HG02840 (cell line): ENCODE measurements around the gene ACTRT3.
A peak's percentile ranks its signal among the peaks of the same experiment; 100 is the strongest.
"Not testable (repeated sequence)": the region's sequence is repeated elsewhere in the genome, so short reads cannot be mapped to it uniquely, and the experiment has no call there.

Experiments
- ATAC-seq: cut with Tn5 transposase; IDR thresholded peaks from one replicate; pipeline ENCODE4 v1.9.1; 2021; ENCODE audit warnings: mild to moderate bottlenecking, moderate library complexity, moderate number of reproducible peaks; ENCODE audit not compliant: unreplicated experiment, low FRiP score

Gene ACTRT3

DNA sequence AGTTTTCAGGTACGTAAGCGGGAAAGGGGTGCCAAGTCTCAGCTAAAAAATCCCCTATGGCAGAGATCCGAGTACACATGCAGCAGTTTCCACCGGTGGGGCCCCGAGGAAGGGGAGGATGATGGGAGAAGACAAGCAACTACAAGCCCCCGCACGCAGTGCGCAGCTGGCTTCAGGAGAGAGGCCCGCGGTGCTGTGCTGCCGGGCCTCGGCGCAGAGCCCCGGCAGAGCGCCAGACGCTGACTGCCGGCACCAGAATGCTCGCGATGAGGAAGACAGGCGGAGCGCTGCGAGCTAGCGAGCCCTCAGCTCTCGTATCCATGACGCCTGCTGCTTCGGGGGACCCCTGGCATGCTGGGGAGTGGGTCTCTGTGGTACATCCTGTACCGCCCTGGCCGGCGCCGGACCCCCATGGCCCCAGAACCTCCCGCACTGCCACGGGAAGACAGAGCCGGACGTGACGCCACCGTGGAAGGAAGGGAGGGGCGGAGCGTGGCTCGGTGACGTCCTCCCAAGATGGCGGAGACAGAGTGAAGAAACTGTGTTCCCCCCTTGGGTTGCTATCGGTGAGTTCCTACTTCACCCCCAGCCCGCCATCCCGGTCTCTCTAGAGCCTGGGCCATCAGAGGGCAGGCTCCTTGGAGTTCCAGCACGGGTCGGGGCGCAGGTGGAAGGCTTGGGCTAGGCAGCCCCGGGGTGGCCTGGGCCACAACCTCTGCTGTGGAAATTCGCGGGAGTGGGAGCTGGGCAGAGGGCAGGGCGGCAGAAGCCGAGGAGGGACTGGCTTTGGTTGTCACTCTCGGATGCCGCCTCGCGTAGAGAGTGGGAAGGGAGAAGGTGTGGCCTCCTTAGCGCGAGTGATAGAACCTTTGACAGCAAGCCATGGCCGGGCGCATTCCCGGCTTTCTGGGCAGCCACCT is 3.8 kb upstream of the ACTRT3 start, which contains the start of gene MYNN:
TSS of gene MYNN (plus strand) at position 500 of the 920 bp plus-strand sequence. CDS start 900 bp downstream, outside the sequence.
- ATAC-seq, result peak; percentile 85

DNA sequence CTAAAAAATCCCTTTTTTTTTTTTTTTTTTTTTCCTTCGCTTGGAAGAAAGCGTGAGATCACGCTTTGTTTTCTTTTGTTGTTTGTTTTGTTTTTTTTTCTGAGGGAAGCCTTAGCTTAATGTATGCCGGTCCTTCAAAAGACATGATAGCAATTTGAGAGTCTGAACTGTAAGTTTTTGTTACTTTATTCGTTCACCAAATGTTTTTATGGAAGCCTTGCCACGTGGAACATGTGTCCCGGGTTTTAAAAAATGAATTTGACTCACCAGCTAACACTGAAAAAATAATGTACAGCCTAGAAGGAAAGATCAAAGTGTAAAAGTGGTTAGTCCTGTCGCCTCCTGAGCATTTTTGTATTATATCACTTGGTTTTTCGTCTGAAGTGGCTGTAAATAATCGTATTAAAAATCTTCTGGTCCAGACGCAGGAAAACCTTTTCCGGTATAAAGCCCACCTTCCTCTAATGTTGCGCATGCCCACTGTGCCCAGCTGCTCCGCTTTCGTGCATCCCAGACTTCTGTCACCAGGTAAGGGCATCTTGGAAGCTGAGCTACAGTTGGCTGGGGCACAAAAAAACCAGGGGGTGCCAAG is 3.0 kb upstream of the ACTRT3 start:
- peak; percentile 16 for ATAC-seq

DNA sequence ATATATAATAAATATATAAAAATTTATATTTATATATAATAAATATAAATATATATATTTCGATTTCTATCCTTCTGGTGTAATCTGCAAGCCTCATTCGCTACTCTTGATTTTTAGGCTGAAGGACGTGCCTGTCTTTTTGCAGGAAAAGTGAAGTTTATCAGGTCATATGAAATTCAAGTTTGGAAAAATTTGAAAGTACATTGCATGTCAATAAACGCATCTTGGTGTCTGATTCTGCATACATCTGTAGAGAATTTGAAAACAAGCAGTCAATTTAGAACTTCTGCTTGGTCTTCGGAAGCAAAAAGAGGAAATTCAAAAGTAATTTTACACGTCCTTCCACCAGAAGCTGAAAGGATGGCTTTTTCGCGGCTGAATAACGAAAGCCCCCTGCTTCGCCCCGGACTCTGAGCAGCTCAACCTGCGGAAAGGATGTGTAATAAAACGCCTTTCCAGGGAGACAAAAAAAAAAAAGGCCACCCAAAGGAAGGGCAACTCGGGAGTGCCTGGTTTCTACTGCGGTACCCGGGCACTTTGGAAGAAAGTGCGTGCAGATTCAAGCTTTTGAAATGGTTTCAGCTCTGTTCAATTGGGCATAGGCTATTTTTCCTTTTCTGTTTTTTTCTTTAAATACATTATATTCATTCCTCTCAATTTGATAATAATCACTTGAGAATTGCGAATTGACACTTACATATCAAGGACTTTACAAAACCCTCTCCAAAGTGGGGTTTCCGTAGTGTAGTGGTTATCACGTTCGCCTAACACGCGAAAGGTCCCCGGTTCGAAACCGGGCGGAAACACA is 2.3 kb upstream of the ACTRT3 start:
- peak; percentile 22 for ATAC-seq

DNA sequence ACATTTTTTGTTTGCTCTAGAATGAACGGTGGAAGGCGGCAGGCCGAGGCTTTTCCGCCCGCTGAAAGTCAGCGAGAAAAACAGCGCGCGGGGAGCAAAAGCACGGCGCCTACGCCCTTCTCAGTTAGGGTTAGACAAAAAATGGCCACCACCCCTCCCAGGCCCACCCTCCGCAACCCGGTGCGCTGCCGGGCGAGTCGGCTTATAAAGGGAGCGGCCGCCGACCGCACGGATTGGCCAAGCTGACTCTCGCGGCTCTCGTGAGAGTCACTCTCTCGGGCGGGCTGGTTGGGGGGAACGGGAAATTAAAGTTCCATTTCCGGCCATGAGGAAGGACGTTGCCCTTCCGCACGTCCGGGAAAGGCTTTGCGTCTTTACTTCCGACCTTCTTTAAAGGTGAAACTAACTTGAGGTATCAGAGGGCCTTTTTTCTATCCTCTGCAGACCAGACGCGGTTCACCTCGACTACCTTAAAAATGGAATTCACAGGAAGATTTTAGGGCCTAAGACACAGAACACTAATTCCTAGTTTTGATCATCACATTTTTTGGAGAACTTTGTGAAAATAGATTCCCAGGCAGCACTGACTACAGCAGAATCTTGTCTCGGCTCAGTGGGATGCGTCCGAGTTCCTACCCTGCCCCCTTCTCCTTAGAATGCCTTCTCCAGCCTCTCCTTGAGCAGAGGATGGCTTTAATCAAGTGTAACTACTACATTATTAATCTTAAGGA is 4.3 kb downstream of the ACTRT3 start, which contains the start of gene TERC:
TSS of gene TERC (minus strand) at position 179 of the 731 bp plus-strand sequence.
- ATAC-seq, result peak; percentile 64

DNA sequence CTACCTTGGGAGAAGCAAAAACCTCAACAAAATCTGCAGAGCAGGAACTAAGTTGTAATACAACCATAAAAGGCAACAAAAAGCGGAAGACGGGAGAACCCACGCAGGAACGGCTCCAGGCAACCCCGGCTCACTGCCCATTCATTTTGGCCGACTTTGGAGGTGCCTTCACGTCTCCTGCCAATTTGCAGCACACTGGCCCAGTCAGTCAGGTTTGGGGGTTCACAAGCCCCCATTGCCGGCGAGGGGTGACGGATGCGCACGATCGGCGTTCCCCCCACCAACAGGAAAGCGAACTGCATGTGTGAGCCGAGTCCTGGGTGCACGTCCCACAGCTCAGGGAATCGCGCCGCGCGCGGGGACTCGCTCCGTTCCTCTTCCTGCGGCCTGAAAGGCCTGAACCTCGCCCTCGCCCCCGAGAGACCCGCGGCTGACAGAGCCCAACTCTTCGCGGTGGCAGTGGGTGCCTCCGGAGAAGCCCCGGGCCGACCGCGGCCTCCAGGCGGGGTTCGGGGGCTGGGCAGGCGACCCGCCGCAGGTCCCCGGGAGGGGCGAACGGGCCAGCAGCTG is 5.0 kb downstream of the ACTRT3 start:
- peak; percentile 35 for ATAC-seq

DNA sequence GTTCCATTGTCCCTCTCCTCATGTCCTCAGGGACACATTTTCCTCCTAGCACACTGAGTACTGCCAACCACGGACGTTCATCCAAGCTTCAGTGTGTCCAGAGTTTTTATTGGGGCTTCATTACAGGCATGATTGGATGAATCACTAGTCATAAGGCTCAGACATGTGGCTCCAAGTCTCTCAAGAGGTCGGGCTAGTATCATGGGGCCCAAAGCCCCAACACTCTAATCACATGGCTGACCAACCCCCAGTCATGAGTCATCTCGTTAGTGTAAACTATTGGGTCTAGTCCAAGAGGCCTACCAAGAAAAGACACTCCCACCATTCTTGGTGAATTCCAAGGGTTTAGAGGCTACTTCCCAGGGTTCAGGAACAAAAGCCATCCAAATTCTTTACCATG is 8.9 kb downstream of the ACTRT3 start:
- no peak for ATAC-seq

DNA sequence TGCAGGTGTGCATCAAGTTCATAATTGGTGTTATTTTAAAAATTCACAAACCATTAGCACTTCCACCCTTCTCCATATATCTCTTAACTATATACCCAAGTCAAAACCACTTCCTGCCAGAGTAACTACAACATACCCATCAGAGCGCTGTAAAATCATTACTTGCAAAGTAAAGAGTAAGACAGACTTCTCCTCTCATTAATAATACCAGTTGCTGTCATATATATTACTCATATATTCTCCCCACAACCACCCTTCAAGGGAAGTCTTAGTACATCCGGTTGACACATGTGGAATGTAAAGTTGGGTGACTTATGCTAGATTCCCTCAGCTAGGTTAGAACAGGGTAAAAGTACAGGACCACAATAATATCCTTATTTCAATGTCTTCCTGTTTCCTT is 10.1 kb downstream of the ACTRT3 start:
- ATAC-seq, result no peak

DNA sequence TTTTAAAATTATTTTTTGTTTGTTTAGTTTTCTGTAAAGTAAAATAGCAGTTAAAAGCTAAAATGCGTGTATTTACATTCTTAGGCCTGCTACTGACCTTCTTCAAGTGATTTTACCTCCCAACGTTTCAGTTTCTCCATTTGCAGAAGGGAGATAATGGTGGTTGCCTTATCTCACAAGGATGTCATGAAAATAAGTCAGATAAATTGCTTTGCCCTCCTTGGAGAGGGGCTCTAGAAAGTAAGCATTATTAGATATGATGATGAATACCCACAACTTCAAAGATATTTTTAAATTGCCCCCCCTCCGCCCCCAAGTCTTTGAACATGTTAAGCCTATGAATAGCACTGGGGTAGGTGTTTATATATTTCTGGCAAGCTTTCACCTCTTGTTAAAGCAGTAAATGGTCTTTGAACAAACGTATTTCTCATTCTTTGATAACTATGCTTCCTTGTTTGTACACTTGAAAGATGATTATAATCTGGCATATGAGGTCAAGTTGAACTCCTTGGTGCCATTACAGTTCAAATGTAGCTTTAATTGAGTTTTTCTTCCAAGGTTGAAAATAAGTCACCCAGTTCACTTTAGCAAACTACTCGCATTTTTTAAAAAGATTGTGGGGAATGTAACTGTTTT is 10.9 kb downstream of the ACTRT3 start:
- no peak for ATAC-seq

DNA sequence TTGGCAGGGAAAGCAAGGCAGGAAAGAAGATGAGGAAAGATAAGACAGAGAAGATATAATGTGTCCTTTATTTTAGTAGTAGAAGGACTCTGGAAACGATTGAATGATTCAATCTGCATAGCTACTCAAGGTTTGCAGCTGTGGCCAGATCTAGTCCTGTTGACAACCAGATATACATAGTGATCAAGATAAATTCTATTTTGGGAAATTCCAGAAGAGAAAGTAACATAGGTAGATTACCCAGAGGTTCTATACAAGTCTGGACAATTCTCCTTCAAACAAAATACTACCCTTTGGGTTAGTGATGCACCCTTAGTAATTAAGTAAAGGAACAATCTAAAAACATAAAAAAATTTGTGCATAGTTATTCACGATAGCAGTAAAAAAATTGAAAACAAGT is 13.9 kb downstream of the ACTRT3 start:
- ATAC-seq, result no peak

DNA sequence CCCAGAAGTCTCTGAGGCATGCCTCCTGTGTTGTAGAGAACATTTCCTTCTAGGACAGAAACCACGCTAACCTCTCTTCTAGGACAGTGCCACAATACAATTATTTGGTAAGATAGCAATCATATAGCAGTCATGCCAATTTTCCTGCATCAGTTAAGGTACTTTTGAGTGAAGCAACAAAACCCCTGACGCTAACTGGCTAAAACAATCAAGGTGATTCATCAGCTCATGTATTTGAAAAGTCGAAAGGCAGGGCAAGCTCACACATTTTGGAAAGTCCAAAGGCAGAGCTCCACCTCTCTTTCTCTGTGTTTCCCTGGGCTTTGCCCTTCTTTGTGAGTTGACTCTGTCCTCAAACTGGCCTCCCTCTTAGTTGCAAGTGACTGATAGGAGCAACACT is 14.7 kb downstream of the ACTRT3 start:
- ATAC-seq, result no peak

DNA sequence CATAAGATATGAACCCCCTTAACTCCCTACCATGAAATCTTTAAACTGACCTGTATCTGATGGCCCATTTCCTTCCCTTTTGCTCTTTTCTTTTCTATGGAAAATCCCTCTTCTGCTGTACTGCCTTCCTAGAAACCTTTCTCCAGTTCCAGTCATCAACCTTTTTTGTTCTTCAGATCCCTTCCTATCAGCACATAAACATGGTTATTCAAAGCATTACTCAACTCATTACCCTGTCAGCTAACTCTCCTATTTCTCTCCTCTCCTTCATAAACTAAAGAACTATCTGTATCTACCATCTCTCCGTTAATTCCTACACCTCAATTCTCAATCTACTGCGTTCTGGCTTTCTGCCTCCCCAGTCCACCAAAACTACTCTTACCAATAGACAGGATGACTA is 17.5 kb downstream of the ACTRT3 start:
- ATAC-seq, result no peak

DNA sequence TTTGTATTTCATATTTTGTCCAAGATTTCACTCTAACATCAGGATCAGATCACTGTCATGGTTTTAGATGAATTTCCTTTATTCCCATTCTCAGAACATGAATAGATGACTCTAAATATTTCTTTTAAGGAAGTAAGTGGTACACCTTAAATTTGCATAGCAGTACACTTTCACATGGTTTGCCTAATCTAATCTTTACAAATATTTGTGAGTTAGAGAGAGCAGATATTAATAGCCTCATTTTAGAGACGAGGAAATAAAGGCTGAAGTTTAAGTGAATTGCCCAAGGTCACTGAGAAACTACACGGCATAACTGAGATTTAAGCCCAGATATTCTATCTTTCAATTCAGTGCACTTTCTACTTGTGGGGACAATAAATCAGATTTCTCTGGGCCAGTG is 18.7 kb downstream of the ACTRT3 start:
- ATAC-seq, result no peak

DNA sequence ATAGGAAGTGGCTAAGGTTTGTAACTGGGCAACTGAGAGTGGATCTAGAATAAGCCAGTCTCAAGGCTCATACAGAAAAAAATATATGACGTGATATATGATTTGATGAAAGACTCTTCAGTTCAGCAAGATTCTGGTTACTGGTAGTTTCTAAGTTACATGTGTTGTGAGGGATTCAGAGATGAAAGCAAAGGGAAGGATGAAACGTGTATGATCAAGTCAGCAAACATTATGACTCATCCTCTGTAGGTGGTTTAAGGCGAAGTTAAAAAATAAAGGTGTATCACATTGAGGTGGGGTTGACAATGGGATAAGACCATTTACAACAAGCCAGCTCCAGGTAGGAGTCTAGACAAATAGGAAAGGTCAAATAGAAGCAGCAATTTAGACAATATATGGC is 20.7 kb downstream of the ACTRT3 start:
- no peak for ATAC-seq

DNA sequence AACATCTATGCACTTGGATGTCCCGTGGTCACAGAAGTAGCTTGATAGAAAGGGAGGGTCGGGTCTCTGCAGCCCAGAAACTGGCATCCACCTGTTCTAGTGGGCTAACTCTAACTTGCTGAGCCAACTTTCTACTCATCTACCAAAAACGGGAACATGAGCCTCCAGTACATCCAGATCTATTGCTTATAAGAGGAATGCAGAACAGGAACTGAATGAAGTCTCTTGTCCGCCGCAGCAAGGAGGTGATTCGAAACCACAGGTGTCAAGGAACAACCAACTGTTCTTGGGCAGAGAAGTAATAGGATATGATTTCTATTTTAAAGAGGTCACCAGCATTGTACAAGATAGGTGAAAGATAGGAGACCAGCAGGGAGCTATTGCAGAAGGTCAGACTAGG is 22.4 kb downstream of the ACTRT3 start:
- no peak for ATAC-seq

DNA sequence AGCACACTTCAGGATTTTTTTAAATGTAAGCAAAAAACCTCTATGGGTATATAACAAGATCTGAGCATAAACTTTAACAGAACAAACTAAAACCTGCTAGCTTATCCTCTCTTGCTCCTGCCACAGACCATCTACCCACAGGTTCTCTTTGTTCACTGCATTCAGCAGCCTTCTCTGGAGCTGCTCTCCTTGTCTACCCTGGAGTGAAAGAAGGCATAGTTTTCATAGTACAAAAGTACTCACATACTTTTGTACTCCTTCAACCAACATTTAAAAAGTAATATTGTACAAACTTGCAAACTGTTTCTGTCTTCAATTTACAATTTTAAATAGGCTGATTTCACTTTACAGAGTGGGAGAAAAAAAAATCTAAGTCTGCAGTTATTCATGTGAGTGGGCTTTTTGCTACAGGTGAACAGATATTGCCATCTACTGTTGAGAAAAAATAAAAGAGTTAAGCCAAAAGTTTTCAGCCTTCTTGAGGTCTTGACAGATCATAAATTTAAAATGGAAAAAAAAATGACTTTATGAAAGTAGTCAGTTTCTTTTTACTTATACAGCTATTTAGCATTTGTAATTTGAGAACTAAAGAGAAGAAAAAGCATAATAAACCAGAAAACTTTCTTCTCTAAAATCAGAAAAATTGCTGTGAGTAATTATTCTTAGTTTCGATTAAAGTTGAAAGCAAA is 24.9 kb downstream of the ACTRT3 start:
- no peak for ATAC-seq

DNA sequence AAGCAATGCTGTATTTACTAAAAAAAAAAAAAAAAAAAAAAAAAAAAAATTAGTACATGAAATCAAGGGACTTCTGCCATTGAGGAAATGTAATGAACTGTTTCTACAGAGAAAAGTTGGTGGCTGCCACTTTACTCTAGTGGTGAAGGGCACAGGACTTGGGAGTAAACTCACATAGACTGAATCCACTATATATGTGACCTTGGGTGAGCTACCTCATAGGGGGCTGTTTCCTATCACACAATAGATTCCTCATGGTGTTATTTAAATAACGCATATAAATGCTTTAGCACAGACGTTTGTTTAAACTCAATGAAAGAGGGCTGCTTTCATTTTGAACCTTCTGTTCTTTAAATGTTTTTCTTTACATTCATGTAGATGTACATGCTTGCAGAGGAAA is 30.3 kb downstream of the ACTRT3 start:
- no peak for ATAC-seq

DNA sequence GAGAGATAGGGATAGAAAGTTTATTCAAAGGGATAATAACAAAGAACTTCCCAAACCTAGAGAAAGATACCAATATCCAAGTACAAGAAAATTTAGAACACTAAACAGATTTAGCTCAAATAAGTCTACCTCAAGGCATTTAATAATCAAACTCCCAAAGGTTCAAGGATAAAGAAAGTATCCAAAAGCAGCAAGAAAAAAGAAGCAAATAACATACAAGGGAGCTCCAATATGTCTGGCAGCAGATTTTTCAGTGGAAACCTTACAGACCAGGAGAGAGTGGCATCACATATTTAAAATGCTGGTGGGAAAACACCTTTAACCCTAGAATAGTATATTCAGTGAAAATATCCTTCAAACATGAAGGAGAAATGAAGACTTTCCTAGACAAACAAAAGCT is 37.5 kb downstream of the ACTRT3 start:
- not testable (repeated sequence) for ATAC-seq

DNA sequence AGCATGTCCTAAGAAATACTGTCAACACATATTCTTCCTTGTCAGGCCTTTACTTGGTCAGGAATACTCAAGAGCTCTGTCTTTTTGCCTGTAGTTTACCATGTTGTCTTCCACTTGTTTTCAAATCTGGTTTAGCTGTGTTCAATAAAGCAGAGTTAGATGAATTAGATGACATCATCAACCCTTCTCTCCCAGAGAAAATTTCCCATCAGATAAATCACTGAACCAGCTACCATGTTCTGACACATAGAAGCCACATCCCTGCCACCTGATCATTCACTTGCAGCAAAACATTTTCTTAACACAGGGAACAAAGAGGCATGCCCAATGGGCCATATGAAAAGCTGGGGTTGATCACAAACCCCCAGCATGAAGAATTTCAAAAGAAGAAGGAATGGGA is 46.6 kb downstream of the ACTRT3 start:
- no peak for ATAC-seq

DNA sequence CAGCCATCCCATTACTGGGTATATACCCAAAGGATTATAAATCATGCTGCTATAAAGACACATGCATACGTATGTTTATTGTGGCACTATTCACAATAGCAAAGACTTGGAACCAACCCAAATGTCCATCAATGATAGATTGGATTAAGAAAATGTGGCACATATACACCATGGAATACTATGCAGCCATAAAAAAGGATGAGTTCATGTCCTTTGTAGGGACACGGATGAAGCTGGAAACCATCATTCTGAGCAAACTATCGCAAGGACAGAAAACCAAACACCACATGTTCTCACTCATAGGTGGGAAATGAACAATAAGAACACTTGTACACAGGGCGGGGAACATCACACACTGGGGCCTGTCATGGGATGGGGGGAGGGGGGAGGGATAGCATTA is 50.9 kb downstream of the ACTRT3 start:
- not testable (repeated sequence) for ATAC-seq
